Small intestine (tissue), 4 donors: ENCODE results near the gene UQCR10. TPM values are rescaled to one million over a fixed set of nuclear protein-coding genes. Genes with fewer than 3 reads are reported as not detected.

Experiments used
- polyA plus RNA-seq, 4 donors: library from polyadenylated mRNA; stranded (reverse) in 3 of 4; unstranded in 1 of 4; fragments of 200-250 nt in 3 of 4; fragments of 120-200 nt in 1 of 4; gene quantifications; one replicate each; pipeline versions ENCODE4 v1.2.1 to v1.2.3, GENCODE V29; 2013
- donor health status: healthy with polysubstance abuse.
- donor health status: Bipolar disorder and iron deficiency.
- donor health status: healthy.

The UQCR10 gene
- polyA plus RNA-seq, 4 donors: 111 to 564 (median 343) TPM

Other genes starting within 250 kb of the UQCR10 start
- 10 to 100 TPM; 20.3 to 27.3 (median 22.5) TPM for gene THOC5, start 213.6 kb upstream of the UQCR10 start, polyA plus RNA-seq
- gene NIPSNAP1, start 186.3 kb upstream of the UQCR10 start, polyA plus RNA-seq: 100 to 1,000 TPM in 1 of 4 donors, 10 to 100 TPM in 3; 53.2 to 145 (median 87.2) TPM
- 10 to 100 TPM in 2 of 4 donors, 1 to 10 TPM in 2; 6.5 to 14.7 (median 9.8) TPM for gene NF2, start 163.7 kb upstream of the UQCR10 start, polyA plus RNA-seq
- 1 to 10 TPM in 2 of 4 donors, under 1 TPM in 2; 0.27 to 4.2 (median 1.4) TPM for gene CABP7, start 47.4 kb upstream of the UQCR10 start, polyA plus RNA-seq
- 10 to 100 TPM; 17.1 to 36.5 (median 25.4) TPM for gene ZMAT5, start 362 bp upstream of the UQCR10 start, polyA plus RNA-seq
- gene ASCC2, start 70.9 kb downstream of the UQCR10 start, polyA plus RNA-seq: 10 to 100 TPM; 38.3 to 80.1 (median 57.9) TPM
- 10 to 100 TPM in 3 of 4 donors, 1 to 10 TPM in 1; 9.2 to 31.8 (median 13.1) TPM for gene MTMR3, start 115.8 kb downstream of the UQCR10 start, polyA plus RNA-seq